ENCODE results near the gene UXS1.

The UXS1 gene

GRCh38 chr2:106201661-106202060 lies 7.6 kb upstream of the UXS1 start:
- Mint-ChIP-seq H3K27ac (no peak overlapping the region), H3K4me1 (ENCODE audit: low read depth in 2 of 2) (peaks cover 0 to 14% of the 10 kb centered on the region in 2 donors), H3K27me3 (peaks cover 0 to 5% of the 10 kb centered on the region in 2 donors), H3K36me3 (ENCODE audit: insufficient read depth) (peaks cover 9% of the 10 kb centered on the region), H3K9me3 (no peaks in the 10 kb centered on the region), H3K4me3 (no peak overlapping the region)
- ATAC-seq (replicated peaks) = no peak
- DNase-seq = no peak

- Mint-ChIP-seq H3K36me3 (ENCODE audit: insufficient read depth) (peaks cover 18% of the 10 kb centered on the region), H3K27ac (no peak overlapping the region), H3K27me3 (peaks cover 0 to 5% of the 10 kb centered on the region in 2 donors), H3K4me1 (ENCODE audit: low read depth in 2 of 2) (peaks cover 9% of the 10 kb centered on the region in 2 donors), H3K9me3 (no peaks in the 10 kb centered on the region), H3K4me3 (no peak overlapping the region)
- ATAC-seq (replicated peaks) (no peak), DNase-seq (no peak)
These were observed 3.8 kb upstream of the UXS1 start for GRCh38 chr2:106197878-106198277.

GRCh38 chr2:106195981-106196380 lies 1.9 kb upstream of the UXS1 start:
- no peak for DNase-seq
- no peak overlapping the region for H3K27ac Mint-ChIP-seq
- no peaks in the 10 kb centered on the region for H3K9me3 Mint-ChIP-seq
- no peak overlapping the region for H3K4me3 Mint-ChIP-seq
- H3K36me3 Mint-ChIP-seq (ENCODE audit: insufficient read depth) = peaks cover 23% of the 10 kb centered on the region
- ATAC-seq (replicated peaks) = no peak
- H3K27me3 Mint-ChIP-seq = peaks cover 0 to 5% of the 10 kb centered on the region in 2 donors
- H3K4me1 Mint-ChIP-seq (ENCODE audit: low read depth in 2 of 2) = peaks cover 23% of the 10 kb centered on the region in 2 donors

- Mint-ChIP-seq H3K36me3 (ENCODE audit: insufficient read depth) (peaks cover 24% of the 10 kb centered on the region), H3K9me3 (no peaks in the 10 kb centered on the region), H3K4me3 (peak overlapping the region; percentile 92 to 93), H3K27ac (no peak overlapping the region), H3K4me1 (ENCODE audit: low read depth in 2 of 2) (peaks cover 26% of the 10 kb centered on the region in 2 donors), H3K27me3 (peaks cover 0 to 5% of the 10 kb centered on the region in 2 donors)
- DNase-seq (no peak), ATAC-seq (replicated peaks) (no peak)
These were observed 1.4 kb upstream of the UXS1 start for GRCh38 chr2:106195456-106195855.

- H3K27ac Mint-ChIP-seq = peak overlapping the region in 1 of 2 donors; percentile 17
- ATAC-seq (replicated peaks) (no peak), DNase-seq (no peak)
- no peaks in the 10 kb centered on the region for H3K9me3 Mint-ChIP-seq
- H3K4me1 Mint-ChIP-seq (ENCODE audit: low read depth in 2 of 2) = peaks cover 37 to 41% of the 10 kb centered on the region in 2 donors
- H3K36me3 Mint-ChIP-seq (ENCODE audit: insufficient read depth) = peaks cover 28% of the 10 kb centered on the region
- H3K27me3 Mint-ChIP-seq = peaks cover 0 to 5% of the 10 kb centered on the region in 2 donors
- H3K4me3 Mint-ChIP-seq = peak overlapping the region; percentile 92 to 93
These were observed 468 bp downstream of the UXS1 start for GRCh38 chr2:106193690-106193976.

GRCh38 chr2:106192752-106193689 lies 1.1 kb downstream of the UXS1 start:
- Mint-ChIP-seq H3K4me1 (ENCODE audit: low read depth in 2 of 2) (peaks cover 41 to 47% of the 10 kb centered on the region in 2 donors), H3K4me3 (peak overlapping the region; percentile 92 to 93), H3K36me3 (ENCODE audit: insufficient read depth) (peaks cover 28% of the 10 kb centered on the region), H3K27ac (peak overlapping the region in 1 of 2 donors; percentile 17), H3K9me3 (no peaks in the 10 kb centered on the region), H3K27me3 (peaks cover 0 to 5% of the 10 kb centered on the region in 2 donors)
- peak; percentile 16 to 27 (median 19) for DNase-seq
- ATAC-seq (replicated peaks) = peak; percentile 23

- Mint-ChIP-seq H3K27ac (no peak overlapping the region), H3K4me1 (ENCODE audit: low read depth in 2 of 2) (peaks cover 43 to 48% of the 10 kb centered on the region in 2 donors), H3K9me3 (no peaks in the 10 kb centered on the region), H3K36me3 (ENCODE audit: insufficient read depth) (peaks cover 25% of the 10 kb centered on the region), H3K27me3 (no peaks in the 10 kb centered on the region), H3K4me3 (peak overlapping the region; percentile 2 to 93)
- DNase-seq = no peak
- no peak for ATAC-seq (replicated peaks)
These were observed 2.5 kb downstream of the UXS1 start for GRCh38 chr2:106191511-106192016.

- no peaks in the 10 kb centered on the region for H3K27me3 Mint-ChIP-seq
- H3K27ac Mint-ChIP-seq = no peak overlapping the region
- no peak overlapping the region for H3K4me3 Mint-ChIP-seq
These were observed 4.2 kb downstream of the UXS1 start for GRCh38 chr2:106189764-106190468.

GRCh38 chr2:106189325-106189724 lies 4.8 kb downstream of the UXS1 start:
- H3K9me3 Mint-ChIP-seq = no peaks in the 10 kb centered on the region
- H3K27ac Mint-ChIP-seq = no peak overlapping the region
- no peak for ATAC-seq (replicated peaks)
- H3K27me3 Mint-ChIP-seq = no peaks in the 10 kb centered on the region
- DNase-seq = no peak
- H3K36me3 Mint-ChIP-seq (ENCODE audit: insufficient read depth) = peaks cover 21% of the 10 kb centered on the region
- no peak overlapping the region for H3K4me3 Mint-ChIP-seq
- peaks cover 42 to 55% of the 10 kb centered on the region in 2 donors for H3K4me1 Mint-ChIP-seq (ENCODE audit: low read depth in 2 of 2)

More at GRCh38 chr2:106189764-106190468, 4.2 kb downstream of the UXS1 start:
- Mint-ChIP-seq H3K9me3 (no peaks in the 10 kb centered on the region), H3K4me1 (ENCODE audit: low read depth in 2 of 2) (peaks cover 41 to 51% of the 10 kb centered on the region in 2 donors), H3K36me3 (ENCODE audit: insufficient read depth) (peaks cover 25% of the 10 kb centered on the region)
- DNase-seq (no peak), ATAC-seq (replicated peaks) (no peak)

- Mint-ChIP-seq H3K27me3 (no peaks in the 10 kb centered on the region), H3K4me1 (ENCODE audit: low read depth in 2 of 2) (peaks cover 36 to 53% of the 10 kb centered on the region in 2 donors), H3K4me3 (no peak overlapping the region), H3K27ac (no peak overlapping the region), H3K36me3 (ENCODE audit: insufficient read depth) (peaks cover 8% of the 10 kb centered on the region), H3K9me3 (no peaks in the 10 kb centered on the region)
- no peak for ATAC-seq (replicated peaks)
- DNase-seq = no peak
These were observed 6.7 kb downstream of the UXS1 start for GRCh38 chr2:106187273-106187891.

GRCh38 chr2:106185475-106186184 lies 8.5 kb downstream of the UXS1 start:
- no peak overlapping the region for H3K27ac Mint-ChIP-seq
- DNase-seq (no peak), ATAC-seq (replicated peaks) (no peak)
- no peak overlapping the region for H3K4me3 Mint-ChIP-seq
- H3K4me1 Mint-ChIP-seq (ENCODE audit: low read depth in 2 of 2) = peaks cover 26 to 47% of the 10 kb centered on the region in 2 donors
- H3K36me3 Mint-ChIP-seq (ENCODE audit: insufficient read depth) = peaks cover 5% of the 10 kb centered on the region
- no peaks in the 10 kb centered on the region for H3K27me3 Mint-ChIP-seq
- no peaks in the 10 kb centered on the region for H3K9me3 Mint-ChIP-seq

GRCh38 chr2:106184857-106185256 lies 9.2 kb downstream of the UXS1 start:
- peaks cover 25 to 46% of the 10 kb centered on the region in 2 donors for H3K4me1 Mint-ChIP-seq (ENCODE audit: low read depth in 2 of 2)
- no peak for DNase-seq
- no peak overlapping the region for H3K4me3 Mint-ChIP-seq
- ATAC-seq (replicated peaks) = no peak
- no peaks in the 10 kb centered on the region for H3K9me3 Mint-ChIP-seq
- no peak overlapping the region for H3K27ac Mint-ChIP-seq
- H3K36me3 Mint-ChIP-seq (ENCODE audit: insufficient read depth) = peaks cover 3% of the 10 kb centered on the region
- H3K27me3 Mint-ChIP-seq = no peaks in the 10 kb centered on the region

- Mint-ChIP-seq H3K4me3 (no peak overlapping the region), H3K4me1 (ENCODE audit: low read depth in 2 of 2) (peaks cover 22 to 44% of the 10 kb centered on the region in 2 donors), H3K27ac (no peak overlapping the region), H3K27me3 (no peaks in the 10 kb centered on the region), H3K9me3 (no peaks in the 10 kb centered on the region), H3K36me3 (ENCODE audit: insufficient read depth) (peaks cover 3% of the 10 kb centered on the region)
- no peak for DNase-seq
- ATAC-seq (replicated peaks) = no peak
These were observed 9.7 kb downstream of the UXS1 start for GRCh38 chr2:106184394-106184793.

All from effector memory CD8-positive, alpha-beta T cell (primary cell).